PFSK-1 (cell line): ENCODE measurements around the gene SMTN.

ENCODE experiments used
- POLR2AphosphoS5 ChIP-seq: IDR thresholded peaks from 2 replicates; pipeline ENCODE4 v1.6.1; 2012; ENCODE audit warnings: low read depth, mild to moderate bottlenecking, control low read depth, low read length, moderate library complexity
- REST ChIP-seq, 2 experiments: IDR thresholded peaks; 2 replicates each; pipeline versions ENCODE4 v1.6.1 to v1.8.0; 2011 to 2012; ENCODE audit warnings: low read depth in 2 of 2, low read length in 2 of 2, control low read depth in 1 of 2, inconsistent platforms in 1 of 2, mild to moderate bottlenecking in 1 of 2, moderate library complexity in 1 of 2; ENCODE audit not compliant: insufficient read depth in 1 of 2

DNA sequence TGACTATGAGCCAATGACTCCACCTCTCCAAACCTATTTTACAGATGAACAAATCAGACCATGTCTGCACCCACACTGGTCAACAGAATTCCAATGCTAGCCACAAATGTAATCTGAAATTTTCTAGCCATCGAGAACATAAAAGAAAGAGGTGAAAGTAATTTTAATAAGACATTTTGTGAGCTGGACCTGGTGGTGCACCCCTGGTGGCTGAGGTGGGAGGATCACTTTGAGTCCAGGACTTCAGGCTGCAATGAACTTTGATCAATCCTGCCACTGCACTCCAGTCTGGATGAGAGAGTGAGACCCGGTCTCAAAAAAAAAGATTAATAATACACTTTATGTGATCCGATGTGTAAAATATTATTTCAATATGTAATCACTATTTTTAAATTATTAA, 69.5 kb downstream of the SMTN start:
- TF ChIP-seq POLR2AphosphoS5 (no peak), REST (IDR thresholded peaks at IDR 0.05; ENCODE audit: insufficient read depth in 1 of 2, low read depth in 2 of 2, low read length in 2 of 2) (no peak)
